ENCODE data around the gene HECTD3. TPM values are rescaled to one million over a fixed set of nuclear protein-coding genes. Genes with fewer than 3 reads are reported as not detected.

The HECTD3 gene
- total and polyA plus RNA-seq, 4 donors = 15.9 to 32.9 (median 24.2) TPM

DNA sequence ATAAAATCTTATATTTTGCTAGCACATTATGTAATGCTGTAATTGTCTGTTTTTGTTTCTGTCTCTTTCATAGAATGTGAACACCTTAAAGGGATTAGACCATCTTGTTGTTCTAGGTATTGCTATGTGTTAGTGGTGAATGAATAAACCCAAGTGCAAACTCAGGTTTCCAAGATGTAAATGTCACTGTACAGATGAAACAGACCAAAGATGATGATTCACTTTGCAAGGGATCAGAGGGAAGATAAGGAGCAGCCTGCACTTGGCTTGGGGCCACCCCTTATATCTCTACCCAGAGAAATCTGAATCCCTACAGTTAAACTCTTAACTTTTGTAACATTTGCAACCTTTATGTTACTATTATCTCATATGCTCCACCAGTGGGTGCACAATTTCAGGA, 26.3 kb upstream of the HECTD3 start:
- Histone ChIP-seq H3K9ac (ENCODE audit: low read depth in 1 of 2, low read length in 2 of 2) (no peak overlapping the region), H3K36me3 (ENCODE audit: control insufficient read depth in 4 of 4, insufficient read depth in 3 of 4, low read depth in 1 of 4, low read length in 3 of 4) (no peaks in the 10 kb centered on the region), H3K27ac (ENCODE audit: low read depth in 1 of 2, low read length in 2 of 2) (no peak overlapping the region), H3K4me1 (ENCODE audit: control insufficient read depth in 4 of 4, insufficient read depth in 4 of 4, low read length in 3 of 4) (no peaks in the 10 kb centered on the region), H3K4me3 (ENCODE audit: low read depth in 1 of 3, low read length in 3 of 3) (no peak overlapping the region), H3K9me3 (ENCODE audit: control insufficient read depth in 4 of 4, low read length in 3 of 4) (no peaks in the 10 kb centered on the region), H3K27me3 (ENCODE audit: control insufficient read depth in 4 of 4, insufficient read depth in 4 of 4, low read length in 3 of 4) (no peaks in the 10 kb centered on the region)
- TF ChIP-seq REST (IDR thresholded peaks at IDR 0.05) = no peak
- TF ChIP-seq RAD21 (IDR thresholded peaks at IDR 0.05) = no peak
- no peak for TF ChIP-seq CTCF (IDR thresholded peaks at IDR 0.05; ENCODE audit: low read depth, low read length, missing input control)
- no peak for TF ChIP-seq EGR1 (IDR thresholded peaks at IDR 0.05; ENCODE audit: low read depth in 2 of 2)
- no peak for TF ChIP-seq MAX (IDR thresholded peaks at IDR 0.05)
- no peak for TF ChIP-seq JUND (IDR thresholded peaks at IDR 0.05)
- no peak for TF ChIP-seq NR2F2 (IDR thresholded peaks at IDR 0.05)
- TF ChIP-seq HNF4G (IDR thresholded peaks at IDR 0.05) = no peak
- TF ChIP-seq FOXA2 (IDR thresholded peaks at IDR 0.05) = no peak
- TF ChIP-seq FOXA1 (IDR thresholded peaks at IDR 0.05) = no peak
- TF ChIP-seq HNF4A (conservative IDR thresholded peaks at IDR 0.05) = no peak
- TF ChIP-seq SP1 (IDR thresholded peaks at IDR 0.05) = no peak
- no peak for TF ChIP-seq RXRA (IDR thresholded peaks at IDR 0.05)
- TF ChIP-seq YY1 (IDR thresholded peaks at IDR 0.05) = no peak
- no peak for TF ChIP-seq GABPA (IDR thresholded peaks at IDR 0.05 in 1 of 2, conservative IDR thresholded peaks at IDR 0.05 in 1 of 2)
- no peak for TF ChIP-seq ZBTB33 (IDR thresholded peaks at IDR 0.05)
- TF ChIP-seq, protein P1, sequence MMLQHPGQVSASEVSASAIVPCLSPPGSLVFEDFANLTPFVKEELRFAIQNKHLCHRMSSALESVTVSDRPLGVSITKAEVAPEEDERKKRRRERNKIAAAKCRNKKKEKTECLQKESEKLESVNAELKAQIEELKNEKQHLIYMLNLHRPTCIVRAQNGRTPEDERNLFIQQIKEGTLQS (IDR thresholded peaks at IDR 0.05) = no peak
- no peak for DNase-seq (ENCODE audit: low spot score)

All from liver (tissue), 9 donors.